Thyroid gland (tissue), 4 donors: Measurements from ENCODE around the gene NEDD4L.
"Not testable (repeated sequence)": the region's sequence is repeated elsewhere in the genome, so short reads cannot be mapped to it uniquely, and the experiment has no call there.

Experiments used
- CTCF ChIP-seq, 6 experiments: fragments of 200-600 bp in 3 of 6; fragments of 450-650 bp in 3 of 6; sonication (generic) in 3 of 6; IDR thresholded peaks; one replicate each; pipeline ENCODE4 v1.5.1; 2016 to 2019; ENCODE audit warnings: antibody characterized with exemption in 6 of 6, mild to moderate bottlenecking in 2 of 6, inconsistent platforms in 1 of 6, moderate library complexity in 1 of 6
- POLR2A ChIP-seq, 2 donors: fragments of 450-650 bp; IDR thresholded peaks; one replicate each; pipeline ENCODE4 v1.6.1; 2017; ENCODE audit warnings: antibody characterized with exemption in 2 of 2, mild to moderate bottlenecking in 2 of 2, moderate library complexity in 1 of 2

- not testable (repeated sequence) for TF ChIP-seq CTCF, POLR2A (IDR thresholded peaks at IDR 0.05)
These were observed 47.1 kb upstream of the NEDD4L start for GRCh38 chr18:57996894-57997293.
